HCT116 (cell line): Measurements from ENCODE around the gene SEC31A. TPM values are rescaled to one million over a fixed set of nuclear protein-coding genes. Genes with fewer than 3 reads are reported as not detected.

Experiments used
- ATAC-seq: fragments of 200-7000 bp; cut with Tn5 transposase; 2 replicates; pipeline ENCODE4 v1.9.1; 2020; ENCODE audit warnings: mild to moderate bottlenecking, moderate library complexity
- BruUV-seq: library from RNA; stranded (reverse); fragments of 400-500 nt; replicated peaks from 2 replicates; lab custom pipeline; 2021; lab: Mats Ljungman, UMichigan
- CTCF ChIA-PET: fragments of 300-600 bp; sonication (Branson Sonifier 250); formaldehyde crosslinking; loops from one replicate; lab custom pipeline; 2021; ENCODE audit warnings: antibody characterized with exemption; lab: Charles Lee
- POLR2A ChIA-PET: fragments of 300-600, 350-600 bp; sonication (Branson Sonifier 250); formaldehyde crosslinking; loops from one replicate; lab custom pipeline; 2021; ENCODE audit warnings: antibody characterized with exemption; lab: Charles Lee
- RAD21 ChIA-PET, 2 experiments: fragments of 300-600 bp; sonication (Branson Sonifier 250); formaldehyde crosslinking; loops; one replicate each; lab custom pipeline; 2023; ENCODE audit warnings: low total read pairs in 2 of 2; ENCODE audit not compliant: uncharacterized antibody in 2 of 2, unreplicated experiment in 2 of 2, low non-redundant PET in 1 of 2; lab: Charles Lee
- DNase-seq: peaks from one replicate; pipeline ENCODE4 v3.0.0-alpha.2; 2010; ENCODE audit warnings: low read depth, low spot score
- H2AFZ ChIP-seq: fragments of 200-600 bp; shearing (Covaris generic), sonication (generic); 2 replicates; pipeline ENCODE4 v1.6.1; 2017; ENCODE audit warnings: low read depth, mixed run types, mixed read lengths, antibody characterized with exemption, low read length; ENCODE audit not compliant: poor library complexity, severe bottlenecking
- H3K27ac ChIP-seq: 2 replicates; pipeline ENCODE4 v1.5.1; 2012; ENCODE audit warnings: low read depth, low read length
- H3K27me3 ChIP-seq: fragments of 200-600 bp; sonication (generic); 2 replicates; pipeline ENCODE4 v1.6.1; 2016; ENCODE audit warnings: mixed run types, low read length, mixed read lengths; ENCODE audit not compliant: insufficient read depth
- H3K36me3 ChIP-seq, 2 experiments: fragments of 200-500 bp in 1 of 2; fragments of 200-600 bp in 1 of 2; sonication (Bioruptor generic) in 1 of 2; sonication (generic) in 1 of 2; 2 replicates each; pipeline versions ENCODE4 v1.5.1 to v1.6.1; 2014 to 2016; ENCODE audit warnings: low read length in 2 of 2, inconsistent platforms in 1 of 2, mixed read lengths in 1 of 2, mixed run types in 1 of 2; ENCODE audit not compliant: insufficient read depth in 2 of 2, control insufficient read depth in 1 of 2
- H3K4me1 ChIP-seq, 2 experiments: fragments of 200-600 bp in 1 of 2; sonication (generic) in 1 of 2; 2 replicates each; pipeline versions ENCODE4 v1.5.1 to v1.6.1; 2012 to 2017; ENCODE audit warnings: low read length in 2 of 2, inconsistent platforms in 1 of 2, mild to moderate bottlenecking in 1 of 2, mixed read lengths in 1 of 2, mixed run types in 1 of 2, moderate library complexity in 1 of 2; ENCODE audit not compliant: insufficient read depth in 2 of 2, control insufficient read depth in 1 of 2
- H3K4me2 ChIP-seq: fragments of 200-600 bp; sonication (generic); 2 replicates; pipeline ENCODE4 v1.6.1; 2017; ENCODE audit warnings: mixed run types, low read length, mixed read lengths
- H3K4me3 ChIP-seq, 2 experiments: fragments of 200-600 bp in 1 of 2; sonication (generic) in 1 of 2; replicated peaks in 1 of 2; 2 replicates each; pipeline ENCODE4 v1.5.1; 2011 to 2016; ENCODE audit warnings: low read length in 2 of 2, control low read depth in 1 of 2, low read depth in 1 of 2, mild to moderate bottlenecking in 1 of 2, mixed read lengths in 1 of 2, mixed run types in 1 of 2
- H3K79me2 ChIP-seq: fragments of 200-600 bp; sonication (generic); 2 replicates; pipeline ENCODE4 v1.6.1; 2017; ENCODE audit warnings: mild to moderate bottlenecking, mixed run types, low read length, moderate library complexity, mixed read lengths; ENCODE audit not compliant: insufficient read depth
- H3K9ac ChIP-seq: fragments of 200-600 bp; sonication (generic); 2 replicates; pipeline ENCODE4 v1.6.1; 2016; ENCODE audit warnings: low read length, mixed read lengths
- H3K9me2 ChIP-seq: fragments of 200-600 bp; sonication (generic), shearing (Covaris generic); 2 replicates; pipeline ENCODE4 v1.6.1; 2017; ENCODE audit warnings: mixed run types, mild to moderate bottlenecking, moderate library complexity; ENCODE audit not compliant: insufficient read depth
- H3K9me3 ChIP-seq, 2 experiments: fragments of 200-500 bp in 1 of 2; fragments of 200-600 bp in 1 of 2; sonication (Bioruptor generic) in 1 of 2; sonication (generic) in 1 of 2; 2 replicates each; pipeline ENCODE4 v1.6.1; 2014 to 2017; ENCODE audit warnings: low read length in 2 of 2, mixed read lengths in 2 of 2, inconsistent platforms in 1 of 2, low read depth in 1 of 2, mild to moderate bottlenecking in 1 of 2, mixed run types in 1 of 2, moderate library complexity in 1 of 2; ENCODE audit not compliant: control insufficient read depth in 1 of 2, insufficient read depth in 1 of 2
- H4K20me1 ChIP-seq: fragments of 200-600 bp; sonication (generic), shearing (Covaris generic); 2 replicates; pipeline ENCODE4 v1.6.1; 2017; ENCODE audit warnings: mixed run types, mild to moderate bottlenecking, moderate library complexity; ENCODE audit not compliant: insufficient read depth
- ATF3 ChIP-seq: IDR thresholded peaks from 2 replicates; pipeline ENCODE4 v1.6.1; 2012
- CBX3 ChIP-seq: IDR thresholded peaks from 2 replicates; pipeline ENCODE4 v1.6.1; 2012; ENCODE audit warnings: low read depth
- CEBPB ChIP-seq: IDR thresholded peaks from 2 replicates; pipeline ENCODE4 v1.6.1; 2012; ENCODE audit warnings: low read depth
- CTCF ChIP-seq, 3 experiments: fragments of 200-600 bp in 1 of 3; sonication (generic) in 1 of 3; IDR thresholded peaks in 2 of 3; conservative IDR thresholded peaks in 1 of 3; 2 replicates each; pipeline ENCODE4 v1.5.1; 2012 to 2017; ENCODE audit warnings: low read depth in 2 of 3, low read length in 2 of 3, antibody characterized with exemption in 1 of 3, borderline replicate concordance in 1 of 3, control low read depth in 1 of 3, mild to moderate bottlenecking in 1 of 3, mixed read lengths in 1 of 3, mixed run types in 1 of 3, moderate library complexity in 1 of 3; ENCODE audit not compliant: insufficient read depth in 1 of 3
- ELF1 ChIP-seq: IDR thresholded peaks from 2 replicates; pipeline ENCODE4 v1.6.1; 2012; ENCODE audit warnings: low read depth, borderline replicate concordance
- EZH2 ChIP-seq: fragments of 200-600 bp; sonication (generic); IDR thresholded peaks from 2 replicates; pipeline ENCODE4 v1.6.1; 2017; ENCODE audit warnings: antibody characterized with exemption, mixed run types
- EZH2phosphoT487 ChIP-seq: fragments of 200-600 bp; IDR thresholded peaks from 2 replicates; pipeline ENCODE4 v1.6.1; 2018; ENCODE audit warnings: antibody characterized with exemption, borderline replicate concordance
- JUND ChIP-seq: IDR thresholded peaks from 2 replicates; pipeline ENCODE4 v1.6.1; 2012
- MAX ChIP-seq: IDR thresholded peaks from 2 replicates; pipeline ENCODE4 v1.6.1; 2012
- POLR2A ChIP-seq: IDR thresholded peaks from 2 replicates; pipeline ENCODE4 v1.7.0; 2011; ENCODE audit warnings: borderline replicate concordance; ENCODE audit not compliant: insufficient read depth, insufficient read length; ENCODE audit errors: extremely low read depth
- POLR2AphosphoS5 ChIP-seq: IDR thresholded peaks from 2 replicates; pipeline ENCODE4 v1.6.1; 2011; ENCODE audit warnings: mild to moderate bottlenecking, low read depth, low read length, moderate library complexity
- RAD21 ChIP-seq: IDR thresholded peaks from 2 replicates; pipeline ENCODE4 v1.6.1; 2012; ENCODE audit warnings: low read depth, mild to moderate bottlenecking
- REST ChIP-seq: IDR thresholded peaks from 2 replicates; pipeline ENCODE4 v1.6.1; 2012; ENCODE audit warnings: low read depth
- SIN3A ChIP-seq: IDR thresholded peaks from 2 replicates; pipeline ENCODE4 v1.6.1; 2012; ENCODE audit warnings: low read depth
- SP1 ChIP-seq: IDR thresholded peaks from 2 replicates; pipeline ENCODE4 v1.6.1; 2012; ENCODE audit warnings: low read depth
- SRF ChIP-seq: IDR thresholded peaks from 2 replicates; pipeline ENCODE4 v1.6.1; 2012; ENCODE audit warnings: low read depth
- TCF7L2 ChIP-seq: IDR thresholded peaks from 2 replicates; pipeline ENCODE4 v1.7.0; 2011; ENCODE audit warnings: borderline replicate concordance, inconsistent platforms; ENCODE audit not compliant: insufficient read depth, insufficient read length; ENCODE audit errors: extremely low read depth
- YY1 ChIP-seq: IDR thresholded peaks from 2 replicates; pipeline ENCODE4 v1.6.1; 2011; ENCODE audit warnings: low read length, low read depth, moderate library complexity, mild to moderate bottlenecking; ENCODE audit not compliant: insufficient replicate concordance; ENCODE audit errors: extremely low read depth
- ZFX ChIP-seq: fragments of 450-650 bp; IDR thresholded peaks from 2 replicates; pipeline ENCODE4 v1.6.1; 2017
- ZNF274 ChIP-seq: fragments of 200-500 bp; sonication (Bioruptor generic); IDR thresholded peaks from 2 replicates; pipeline ENCODE4 v1.6.1; 2014; ENCODE audit warnings: mild to moderate bottlenecking, low read depth, low read length, inconsistent platforms
- intact Hi-C: fragments of 100-400 bp; cut with micrococcal nuclease; formaldehyde crosslinking; loops from 2 replicates; pipeline ENCODE4 v1.10.0; 2022
- total RNA-seq: library from RNA; stranded (reverse); gene quantifications from one replicate; pipeline ENCODE4 v1.2.1, GENCODE V29; 2021; ENCODE audit not compliant: unreplicated experiment

SEC31A gene
- total RNA-seq, 1 experiment from 2014 or later, result 78.5 TPM

GRCh38 chr4:82774711-82775171 is 116.2 kb downstream of the SEC31A start (continued):
- no peak for TF ChIP-seq CBX3
- no peak for TF ChIP-seq JUND
- no peak for TF ChIP-seq EZH2phosphoT487
- no peak for TF ChIP-seq SP1
- TF ChIP-seq, all 23 proteins: peak for 0

GRCh38 chr4:82773057-82773456 is 117.9 kb downstream of the SEC31A start:
- ChIA-PET POLR2A (no interaction called here), CTCF (no interaction called here)
- BruUV-seq, result no TSS peak

More at GRCh38 chr4:82773057-82773456, 117.9 kb downstream of the SEC31A start:
- H3K4me3 ChIP-seq, result no peak overlapping the region
- H3K36me3 ChIP-seq, result no peaks in the 10 kb centered on the region
- ATAC-seq (no peak), DNase-seq (no peak)
- no peak overlapping the region for H2AFZ ChIP-seq
- no peaks in the 10 kb centered on the region for H3K9me3 ChIP-seq
- H3K4me2 ChIP-seq, result no peak overlapping the region
- RAD21 ChIA-PET, result no interaction called here
- no peaks in the 10 kb centered on the region for H4K20me1 ChIP-seq
- H3K9ac ChIP-seq, result no peak overlapping the region
- no peak overlapping the region for H3K27ac ChIP-seq
- peaks cover 0 to 11% of the 10 kb centered on the region in 2 experiments; a peak in 1 of 4 replicates for H3K4me1 ChIP-seq
- TF ChIP-seq SRF (no peak), EZH2phosphoT487 (no peak), TCF7L2 (no peak), ZNF274 (no peak), MAX (no peak), SIN3A (no peak), ELF1 (no peak), JUND (no peak), CBX3 (no peak), CTCF (IDR thresholded peaks at IDR 0.05 in 2 of 3, conservative IDR thresholded peaks at IDR 0.05 in 1 of 3; ENCODE audit: borderline replicate concordance in 1 of 3, insufficient read depth in 1 of 3, low read depth in 2 of 3, low read length in 2 of 3) (no peak), YY1 (no peak), ATF3 (no peak), SP1 (no peak), POLR2A (no peak), REST (no peak), RAD21 (no peak), EZH2 (no peak), ZFX (no peak), POLR2AphosphoS5 (no peak), CEBPB (no peak)
- H3K9me2 ChIP-seq, result no peaks in the 10 kb centered on the region
- intact Hi-C loops, result no loop called here
- H3K79me2 ChIP-seq, result 0 out of 2 replicates have a peak, but pooled peaks cover 3% of the 10 kb centered on the region
- H3K27me3 ChIP-seq, result no peaks in the 10 kb centered on the region
